ENCODE measurements around the gene SLC1A3.

The SLC1A3 gene

GRCh38 chr5:36689225-36689624 lies 82.8 kb downstream of the SLC1A3 start:
- no peak for DNase-seq

GRCh38 chr5:36690041-36690961 lies 83.9 kb downstream of the SLC1A3 start:
- peak; percentile 65 for DNase-seq

GRCh38 chr5:36691226-36691625 lies 84.8 kb downstream of the SLC1A3 start:
- no peak for DNase-seq

GRCh38 chr5:36691696-36692371 lies 85.4 kb downstream of the SLC1A3 start:
- DNase-seq, result no peak

- DNase-seq, result peak; percentile 32
Observed at GRCh38 chr5:36692791-36693763, 86.7 kb downstream of the SLC1A3 start.

GRCh38 chr5:36694351-36694750 lies 87.9 kb downstream of the SLC1A3 start:
- no peak for DNase-seq

- peak; percentile 30 for DNase-seq
Observed at GRCh38 chr5:36696059-36696673, 89.8 kb downstream of the SLC1A3 start.

- DNase-seq, result no peak
Observed at GRCh38 chr5:36698031-36698430, 91.6 kb downstream of the SLC1A3 start.

GRCh38 chr5:36701085-36701698 lies 94.8 kb downstream of the SLC1A3 start:
- DNase-seq, result no peak

- DNase-seq, result no peak
Observed at GRCh38 chr5:36703245-36703860, 96.9 kb downstream of the SLC1A3 start.

GRCh38 chr5:36704131-36704530 lies 97.7 kb downstream of the SLC1A3 start:
- DNase-seq, result no peak

GRCh38 chr5:36705055-36705454 lies 98.6 kb downstream of the SLC1A3 start:
- no peak for DNase-seq

GRCh38 chr5:36706662-36707061 lies 100.3 kb downstream of the SLC1A3 start:
- no peak for DNase-seq

- no peak for DNase-seq
Observed at GRCh38 chr5:36708996-36709395, 102.6 kb downstream of the SLC1A3 start.

GRCh38 chr5:36710039-36710438 lies 103.6 kb downstream of the SLC1A3 start:
- no peak for DNase-seq

- no peak for DNase-seq
Observed at GRCh38 chr5:36712706-36713105, 106.3 kb downstream of the SLC1A3 start.

- no peak for DNase-seq
Observed at GRCh38 chr5:36713541-36713940, 107.1 kb downstream of the SLC1A3 start.

GRCh38 chr5:36717131-36717695 lies 110.8 kb downstream of the SLC1A3 start:
- no peak for DNase-seq

GRCh38 chr5:36719282-36719681 lies 112.9 kb downstream of the SLC1A3 start:
- no peak for DNase-seq

GRCh38 chr5:36720688-36721087 lies 114.3 kb downstream of the SLC1A3 start:
- no peak for DNase-seq

- no peak for DNase-seq
Observed at GRCh38 chr5:36721664-36722235, 115.3 kb downstream of the SLC1A3 start.

Data from activated T-cell treated with anti-CD3 and anti-CD28 coated beads, Interleukin-2, amount 50 U/mL, for 1 hour (primary cell).